ENCODE data around the gene LUZP2.

DNA sequence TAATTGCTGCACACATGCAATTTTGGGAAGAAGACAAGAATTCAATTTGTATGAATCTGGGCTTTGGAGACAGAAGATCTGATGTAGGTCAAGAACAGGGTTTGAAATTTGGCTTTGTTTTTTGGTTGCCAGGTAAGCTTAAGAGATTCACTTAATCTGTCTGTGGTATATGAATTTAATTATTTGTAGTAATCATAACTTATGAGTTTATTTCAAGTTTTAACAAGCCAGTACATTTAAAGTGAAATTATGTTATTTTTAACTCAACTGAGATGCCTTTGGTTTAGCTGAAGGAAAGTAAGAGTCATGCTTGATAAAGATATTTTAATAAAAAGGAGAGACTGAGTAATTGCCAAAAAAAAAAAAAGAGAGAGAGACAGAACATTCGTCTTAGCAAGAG is 384.1 kb downstream of the LUZP2 start:
- TF ChIP-seq CTCF (IDR thresholded peaks at IDR 0.05; ENCODE audit: low read depth, low read length, missing input control) (no peak), TAF1 (conservative IDR thresholded peaks at IDR 0.05) (no peak), GABPA (IDR thresholded peaks at IDR 0.05 in 1 of 2, conservative IDR thresholded peaks at IDR 0.05 in 1 of 2) (no peak), RXRA (IDR thresholded peaks at IDR 0.05) (no peak), YY1 (IDR thresholded peaks at IDR 0.05) (no peak), REST (IDR thresholded peaks at IDR 0.05) (no peak), MAX (IDR thresholded peaks at IDR 0.05) (no peak), JUND (IDR thresholded peaks at IDR 0.05) (no peak), SP1 (IDR thresholded peaks at IDR 0.05) (no peak)
- TF ChIP-seq, protein P1, sequence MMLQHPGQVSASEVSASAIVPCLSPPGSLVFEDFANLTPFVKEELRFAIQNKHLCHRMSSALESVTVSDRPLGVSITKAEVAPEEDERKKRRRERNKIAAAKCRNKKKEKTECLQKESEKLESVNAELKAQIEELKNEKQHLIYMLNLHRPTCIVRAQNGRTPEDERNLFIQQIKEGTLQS (IDR thresholded peaks at IDR 0.05) = no peak

All from liver (tissue), 3 donors.